ENCODE results near the gene TMEM272.

GRCh38 chr13:51816604-51817249 lies 28.2 kb downstream of the TMEM272 start:
- TF ChIP-seq CTCF (IDR thresholded peaks at IDR 0.05), result no peak
- TF ChIP-seq EP300 (IDR thresholded peaks at IDR 0.05), result no peak
- TF ChIP-seq POLR2A (IDR thresholded peaks at IDR 0.05), result no peak
- TF ChIP-seq POLR2AphosphoS5 (IDR thresholded peaks at IDR 0.05), result no peak
